ENCODE measurements around the gene ADAM10. TPM values are rescaled to one million over a fixed set of nuclear protein-coding genes. Genes with fewer than 3 reads are reported as not detected.

ADAM10 gene
- total and polyA plus RNA-seq, 2 donors (not counting 1 experiment from before 2014, with no cell fraction given), result 18.8 to 138 TPM

DNA sequence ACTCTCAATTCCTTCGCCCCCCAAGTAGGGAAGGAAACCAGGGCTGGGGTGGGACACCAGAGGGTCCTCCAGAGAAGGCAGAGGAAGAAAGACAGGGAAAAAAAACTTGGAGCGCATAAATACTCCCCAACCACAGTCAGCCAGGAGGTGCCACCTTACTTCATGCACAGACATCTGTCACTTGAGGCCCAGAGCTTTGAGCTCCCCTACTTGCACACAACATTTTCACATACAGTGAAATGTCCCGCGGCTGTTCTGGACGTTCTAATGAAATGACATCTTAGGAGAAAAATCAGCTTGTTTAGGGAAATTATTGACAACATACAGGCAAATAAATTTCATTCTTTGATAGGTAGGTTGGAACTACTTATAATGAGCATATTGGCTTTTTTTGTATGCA, 204.8 kb downstream of the ADAM10 start:
- Mint-ChIP-seq H3K4me1 (no peaks in the 10 kb centered on the region), H3K4me3 (no peak overlapping the region), H3K27me3 (peaks cover 4% of the 10 kb centered on the region)

DNA sequence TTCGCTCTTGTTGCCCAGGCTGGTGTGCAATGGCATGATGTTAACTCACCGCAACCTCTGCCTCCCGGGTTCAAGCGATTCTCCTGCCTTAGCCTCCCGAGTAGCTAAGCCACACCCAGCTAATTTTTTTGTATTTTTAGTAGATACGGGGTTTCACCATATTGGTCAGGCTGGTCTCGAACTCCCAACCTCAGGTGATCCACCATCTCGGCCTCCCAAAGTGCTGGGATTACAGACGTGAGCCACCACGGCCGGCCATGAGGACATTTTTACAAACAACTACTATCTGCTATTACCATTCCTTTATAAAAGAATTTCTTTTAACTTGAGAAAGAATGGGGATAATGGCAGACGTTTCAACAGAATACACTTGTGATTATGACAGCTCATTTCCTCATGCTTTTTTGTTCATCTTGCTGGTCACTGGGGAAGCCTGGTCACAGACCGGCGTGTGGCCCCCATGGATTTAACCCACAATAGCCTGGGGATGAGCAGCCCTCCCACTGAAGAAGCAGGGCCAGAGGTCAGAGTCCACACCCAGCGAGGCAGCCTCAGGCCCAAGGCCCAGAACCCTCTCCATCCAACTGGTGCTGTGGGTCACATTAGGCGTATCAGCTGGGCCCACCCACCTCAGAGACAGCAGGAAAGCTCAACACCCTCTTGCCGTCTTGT, 205.7 kb downstream of the ADAM10 start:
- Histone ChIP-seq H2AFZ (ENCODE audit: insufficient read depth, low read depth, low read length, poor library complexity, severe bottlenecking) (no peak overlapping the region), H3K9ac (ENCODE audit: low read length) (no peak overlapping the region), H3K27ac (ENCODE audit: low read length in 2 of 2) (no peak overlapping the region), H3K27me3 (replicated peaks in 1 of 4; ENCODE audit: control extremely low read depth in 1 of 4, control insufficient read depth in 3 of 4, insufficient read depth in 4 of 4, low read length in 3 of 4) (no peaks in the 10 kb centered on the region), H3K4me1 (ENCODE audit: control insufficient read depth in 2 of 2, insufficient read depth in 2 of 2, low read length in 2 of 2) (no peaks in the 10 kb centered on the region), H3K79me2 (ENCODE audit: control insufficient read depth, insufficient read depth, low read length) (no peaks in the 10 kb centered on the region), H3K9me3 (ENCODE audit: control extremely low read depth in 1 of 3, control insufficient read depth in 2 of 3, insufficient read depth in 1 of 3, low read length in 2 of 3) (no peaks in the 10 kb centered on the region), H4K20me1 (ENCODE audit: control insufficient read depth, insufficient read depth, low read length, poor library complexity, severe bottlenecking) (no peaks in the 10 kb centered on the region), H3K36me3 (replicated peaks in 1 of 2; ENCODE audit: control extremely low read depth in 1 of 2, control insufficient read depth in 1 of 2, extremely low read depth in 1 of 2, insufficient read depth in 2 of 2, low read length in 1 of 2) (no peaks in the 10 kb centered on the region), H3K4me2 (replicated peaks; ENCODE audit: low read depth, low read length, poor library complexity, severe bottlenecking) (no peak overlapping the region), H3K4me3 (ENCODE audit: control extremely low read depth in 1 of 5, extremely low read depth in 1 of 5, insufficient read depth in 1 of 5, low read depth in 2 of 5, low read length in 4 of 5) (no peak overlapping the region)
- ATAC-seq (ENCODE audit: low read depth), result no peak
- Mint-ChIP-seq H3K4me1 (no peaks in the 10 kb centered on the region), H3K9me3 (ENCODE audit: insufficient read depth) (no peaks in the 10 kb centered on the region), H3K4me3 (no peak overlapping the region), H3K27me3 (peaks cover 10% of the 10 kb centered on the region), H3K27ac (no peak overlapping the region)
- TF ChIP-seq, protein P1, sequence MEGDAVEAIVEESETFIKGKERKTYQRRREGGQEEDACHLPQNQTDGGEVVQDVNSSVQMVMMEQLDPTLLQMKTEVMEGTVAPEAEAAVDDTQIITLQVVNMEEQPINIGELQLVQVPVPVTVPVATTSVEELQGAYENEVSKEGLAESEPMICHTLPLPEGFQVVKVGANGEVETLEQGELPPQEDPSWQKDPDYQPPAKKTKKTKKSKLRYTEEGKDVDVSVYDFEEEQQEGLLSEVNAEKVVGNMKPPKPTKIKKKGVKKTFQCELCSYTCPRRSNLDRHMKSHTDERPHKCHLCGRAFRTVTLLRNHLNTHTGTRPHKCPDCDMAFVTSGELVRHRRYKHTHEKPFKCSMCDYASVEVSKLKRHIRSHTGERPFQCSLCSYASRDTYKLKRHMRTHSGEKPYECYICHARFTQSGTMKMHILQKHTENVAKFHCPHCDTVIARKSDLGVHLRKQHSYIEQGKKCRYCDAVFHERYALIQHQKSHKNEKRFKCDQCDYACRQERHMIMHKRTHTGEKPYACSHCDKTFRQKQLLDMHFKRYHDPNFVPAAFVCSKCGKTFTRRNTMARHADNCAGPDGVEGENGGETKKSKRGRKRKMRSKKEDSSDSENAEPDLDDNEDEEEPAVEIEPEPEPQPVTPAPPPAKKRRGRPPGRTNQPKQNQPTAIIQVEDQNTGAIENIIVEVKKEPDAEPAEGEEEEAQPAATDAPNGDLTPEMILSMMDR (IDR thresholded peaks at IDR 0.05), result no peak
- no peak for TF ChIP-seq EZH2 (IDR thresholded peaks at IDR 0.05; ENCODE audit: borderline replicate concordance, insufficient read depth, low read depth, low read length, poor library complexity, severe bottlenecking)
- ChIA-PET CTCF (no interaction called here), POLR2A (no interaction called here)
- DNase-seq, result no peak
- intact Hi-C loops (cut with micrococcal nuclease), result no loop called here
- 89% methylated on average over 12 of the region's 17 CpGs for WGBS (ENCODE audit: insufficient coverage)

More for the DNA sequence above, 204.8 kb downstream of the ADAM10 start:
- no peak overlapping the region for H2AFZ ChIP-seq (ENCODE audit: insufficient read depth, low read depth, low read length, poor library complexity, severe bottlenecking)
- H3K36me3 ChIP-seq (replicated peaks in 1 of 2; ENCODE audit: control extremely low read depth in 1 of 2, control insufficient read depth in 1 of 2, extremely low read depth in 1 of 2, insufficient read depth in 2 of 2, low read length in 1 of 2), result no peaks in the 10 kb centered on the region
- intact Hi-C loops (cut with micrococcal nuclease), result no loop called here
- no peak overlapping the region for H3K4me3 ChIP-seq (ENCODE audit: control extremely low read depth in 1 of 5, extremely low read depth in 1 of 5, insufficient read depth in 1 of 5, low read depth in 2 of 5, low read length in 4 of 5)
- no peak overlapping the region for H3K4me2 ChIP-seq (replicated peaks; ENCODE audit: low read depth, low read length, poor library complexity, severe bottlenecking)
- H3K27ac Mint-ChIP-seq, result no peak overlapping the region
- H3K9me3 ChIP-seq (ENCODE audit: control extremely low read depth in 1 of 3, control insufficient read depth in 2 of 3, insufficient read depth in 1 of 3, low read length in 2 of 3), result no peaks in the 10 kb centered on the region
- ChIA-PET POLR2A (no interaction called here), CTCF (no interaction called here)
- no peak overlapping the region for H3K27ac ChIP-seq (ENCODE audit: low read length in 2 of 2)
- WGBS (ENCODE audit: insufficient coverage), result no CpG with 5 or more reads among the region's 5 CpGs
- no peaks in the 10 kb centered on the region for H3K9me3 Mint-ChIP-seq (ENCODE audit: insufficient read depth)
- H3K27me3 ChIP-seq (replicated peaks in 1 of 4; ENCODE audit: control extremely low read depth in 1 of 4, control insufficient read depth in 3 of 4, insufficient read depth in 4 of 4, low read length in 3 of 4), result no peaks in the 10 kb centered on the region
- TF ChIP-seq, protein P1 (IDR thresholded peaks at IDR 0.05), result no peak
- TF ChIP-seq EZH2 (IDR thresholded peaks at IDR 0.05; ENCODE audit: borderline replicate concordance, insufficient read depth, low read depth, low read length, poor library complexity, severe bottlenecking), result no peak
- H4K20me1 ChIP-seq (ENCODE audit: control insufficient read depth, insufficient read depth, low read length, poor library complexity, severe bottlenecking), result no peaks in the 10 kb centered on the region
- no peak for ATAC-seq (ENCODE audit: low read depth)
- no peak overlapping the region for H3K9ac ChIP-seq (ENCODE audit: low read length)
- H3K4me1 ChIP-seq (ENCODE audit: control insufficient read depth in 2 of 2, insufficient read depth in 2 of 2, low read length in 2 of 2), result no peaks in the 10 kb centered on the region
- no peaks in the 10 kb centered on the region for H3K79me2 ChIP-seq (ENCODE audit: control insufficient read depth, insufficient read depth, low read length)
- DNase-seq, result no peak
